ENCODE measurements around the gene MEIS3. TPM values are rescaled to one million over a fixed set of nuclear protein-coding genes. Genes with fewer than 3 reads are reported as not detected.

Gene MEIS3
- total RNA-seq, 2 experiments from 2014 or later = 0.47 TPM; not detected in 1

GRCh38 chr19:47448360-47448727 is 29.0 kb upstream of the MEIS3 start:
- peaks cover 48% of the 10 kb centered on the region for H3K4me1 ChIP-seq (ENCODE audit: insufficient read depth, low read length)
- peaks cover 47% of the 10 kb centered on the region for H3K4me1 Mint-ChIP-seq (ENCODE audit: low read depth)
- peaks cover 65% of the 10 kb centered on the region for H3K27me3 Mint-ChIP-seq
- peaks cover 22 to 25% of the 10 kb centered on the region in 2 experiments for H3K27me3 ChIP-seq (ENCODE audit: control insufficient read depth in 1 of 2, insufficient read depth in 2 of 2, low read length in 2 of 2)
- no peak overlapping the region for H3K4me3 ChIP-seq (ENCODE audit: low read length)
- intact Hi-C loops (cut with DNase I, micrococcal nuclease) = loop anchor here in 1 of 2 experiments (5.0 kb wide), 1 partner anchor 34 kb away; the partner anchor contains the start of gene KPTN
- no peak overlapping the region for H3K4me3 Mint-ChIP-seq
- no peak for DNase-seq
- no peak for ATAC-seq (ENCODE audit: poor library complexity)
- no peaks in the 10 kb centered on the region for H3K36me3 ChIP-seq (ENCODE audit: insufficient read depth, low read length)
- no peak overlapping the region for H3K27ac ChIP-seq (ENCODE audit: low read depth in 1 of 2, low read length in 2 of 2)
- TF ChIP-seq, protein P1, sequence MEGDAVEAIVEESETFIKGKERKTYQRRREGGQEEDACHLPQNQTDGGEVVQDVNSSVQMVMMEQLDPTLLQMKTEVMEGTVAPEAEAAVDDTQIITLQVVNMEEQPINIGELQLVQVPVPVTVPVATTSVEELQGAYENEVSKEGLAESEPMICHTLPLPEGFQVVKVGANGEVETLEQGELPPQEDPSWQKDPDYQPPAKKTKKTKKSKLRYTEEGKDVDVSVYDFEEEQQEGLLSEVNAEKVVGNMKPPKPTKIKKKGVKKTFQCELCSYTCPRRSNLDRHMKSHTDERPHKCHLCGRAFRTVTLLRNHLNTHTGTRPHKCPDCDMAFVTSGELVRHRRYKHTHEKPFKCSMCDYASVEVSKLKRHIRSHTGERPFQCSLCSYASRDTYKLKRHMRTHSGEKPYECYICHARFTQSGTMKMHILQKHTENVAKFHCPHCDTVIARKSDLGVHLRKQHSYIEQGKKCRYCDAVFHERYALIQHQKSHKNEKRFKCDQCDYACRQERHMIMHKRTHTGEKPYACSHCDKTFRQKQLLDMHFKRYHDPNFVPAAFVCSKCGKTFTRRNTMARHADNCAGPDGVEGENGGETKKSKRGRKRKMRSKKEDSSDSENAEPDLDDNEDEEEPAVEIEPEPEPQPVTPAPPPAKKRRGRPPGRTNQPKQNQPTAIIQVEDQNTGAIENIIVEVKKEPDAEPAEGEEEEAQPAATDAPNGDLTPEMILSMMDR (IDR thresholded peaks at IDR 0.05) = no peak
- peaks cover 0 to 14% of the 10 kb centered on the region in 2 experiments for H3K9me3 ChIP-seq (ENCODE audit: control insufficient read depth in 1 of 2, insufficient read depth in 1 of 2, low read length in 2 of 2)
- H3K36me3 Mint-ChIP-seq (ENCODE audit: low read depth) = no peaks in the 10 kb centered on the region
- POLR2A ChIA-PET = no interaction called here
- CTCF ChIA-PET = interaction anchor here (1.5 to 3.1 kb wide), 2 partner anchors 12 to 67 kb away, joined by 3 to 12 read pairs; no protein-coding TSS in a partner anchor
- H3K9me3 Mint-ChIP-seq = no peaks in the 10 kb centered on the region
- H3K27ac Mint-ChIP-seq = no peak overlapping the region

- Histone ChIP-seq H3K27ac (ENCODE audit: low read depth in 1 of 2, low read length in 2 of 2) (no peak overlapping the region), H3K27me3 (ENCODE audit: control insufficient read depth in 1 of 2, insufficient read depth in 2 of 2, low read length in 2 of 2) (peaks cover 23 to 31% of the 10 kb centered on the region in 2 experiments), H3K36me3 (ENCODE audit: insufficient read depth, low read length) (no peaks in the 10 kb centered on the region), H3K4me3 (ENCODE audit: low read length) (peak overlapping the region; percentile 10), H3K9me3 (ENCODE audit: control insufficient read depth in 1 of 2, insufficient read depth in 1 of 2, low read length in 2 of 2) (peaks cover 0 to 14% of the 10 kb centered on the region in 2 experiments), H3K4me1 (ENCODE audit: insufficient read depth, low read length) (peaks cover 51% of the 10 kb centered on the region)
- TF ChIP-seq, protein P1 (IDR thresholded peaks at IDR 0.05) = no peak
- Mint-ChIP-seq H3K27me3 (peaks cover 71% of the 10 kb centered on the region), H3K4me3 (peak overlapping the region; percentile 79), H3K36me3 (ENCODE audit: low read depth) (no peaks in the 10 kb centered on the region), H3K27ac (no peak overlapping the region), H3K4me1 (ENCODE audit: low read depth) (peaks cover 53% of the 10 kb centered on the region), H3K9me3 (no peaks in the 10 kb centered on the region)
- ChIA-PET CTCF (interaction anchor here (0.7 to 3.6 kb wide), 5 partner anchors 11 to 252 kb away, joined by 3 to 13 read pairs (median 3); partner anchors contain the start of genes DHX34 and NAPA), POLR2A (interaction anchor here (0.7 kb wide), 1 partner anchor 11 kb away, joined by 3 read pairs; no protein-coding TSS in a partner anchor)
- intact Hi-C loops (cut with DNase I, micrococcal nuclease) = loop anchor here (2.0 to 5.0 kb wide), 2 partner anchors 35 to 67 kb away; partner anchors contain the start of genes KPTN (in 1 of the 2) and NAPA (in 1 of the 2)
- ATAC-seq (ENCODE audit: poor library complexity) (peak; percentile 64), DNase-seq (peak in 12 of 14 experiments; percentile 23 to 81 (median 53))
Observed at GRCh38 chr19:47447470-47448359, 28.4 kb upstream of the MEIS3 start.

Measured in CD4-positive, alpha-beta T cell (primary cell).